ENCODE measurements around the gene EPB41L5.
"Not testable (repeated sequence)": the region's sequence is repeated elsewhere in the genome, so short reads cannot be mapped to it uniquely, and the experiment has no call there.

Gene EPB41L5

DNA sequence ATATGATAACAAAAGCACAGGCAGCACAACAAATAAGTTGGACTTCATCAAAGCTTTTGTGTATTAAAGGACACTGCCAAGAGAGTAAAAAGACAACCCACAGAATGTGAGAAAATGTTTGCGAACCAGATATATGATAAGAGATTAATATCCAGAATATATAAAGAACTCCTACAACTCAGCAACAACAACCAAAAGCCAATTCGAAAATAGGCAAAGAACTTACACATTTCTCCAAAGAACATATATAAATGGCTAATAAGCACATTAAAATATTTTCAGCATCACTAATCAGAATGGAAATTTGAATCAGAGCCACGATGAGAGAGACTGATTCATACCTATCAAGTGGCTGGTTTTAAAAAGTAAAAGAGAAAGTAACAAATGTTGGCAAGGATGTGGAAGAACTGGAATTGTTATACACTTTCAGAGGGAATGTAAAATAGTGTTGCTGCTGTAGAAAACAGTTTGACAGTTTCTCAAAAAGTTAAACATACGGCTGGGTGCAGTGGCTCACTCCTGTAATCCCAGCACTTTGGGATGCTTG, 25.2 kb downstream of the EPB41L5 start:
- H3K4me2 ChIP-seq (ENCODE audit: low read length): no peak overlapping the region
- no peak overlapping the region for H2AFZ ChIP-seq (ENCODE audit: low read length)
- H3K79me2 ChIP-seq (ENCODE audit: insufficient read depth, low read length): no peaks in the 10 kb centered on the region; the same call in 1 of the 2 replicates
- peaks cover 13% of the 10 kb centered on the region; the same call in 1 of the 2 replicates for H3K36me3 ChIP-seq (ENCODE audit: insufficient read depth, low read length)
- no peaks in the 10 kb centered on the region for H3K27me3 ChIP-seq (ENCODE audit: insufficient read depth, low read length)
- H3K4me1 ChIP-seq (ENCODE audit: insufficient read depth, low read length, severe bottlenecking): no peaks in the 10 kb centered on the region
- H3K9ac ChIP-seq (ENCODE audit: low read length): no peak overlapping the region
- no peak for TF ChIP-seq EZH2 (IDR thresholded peaks at IDR 0.05; ENCODE audit: borderline replicate concordance, low read length)
- TF ChIP-seq, protein P1, sequence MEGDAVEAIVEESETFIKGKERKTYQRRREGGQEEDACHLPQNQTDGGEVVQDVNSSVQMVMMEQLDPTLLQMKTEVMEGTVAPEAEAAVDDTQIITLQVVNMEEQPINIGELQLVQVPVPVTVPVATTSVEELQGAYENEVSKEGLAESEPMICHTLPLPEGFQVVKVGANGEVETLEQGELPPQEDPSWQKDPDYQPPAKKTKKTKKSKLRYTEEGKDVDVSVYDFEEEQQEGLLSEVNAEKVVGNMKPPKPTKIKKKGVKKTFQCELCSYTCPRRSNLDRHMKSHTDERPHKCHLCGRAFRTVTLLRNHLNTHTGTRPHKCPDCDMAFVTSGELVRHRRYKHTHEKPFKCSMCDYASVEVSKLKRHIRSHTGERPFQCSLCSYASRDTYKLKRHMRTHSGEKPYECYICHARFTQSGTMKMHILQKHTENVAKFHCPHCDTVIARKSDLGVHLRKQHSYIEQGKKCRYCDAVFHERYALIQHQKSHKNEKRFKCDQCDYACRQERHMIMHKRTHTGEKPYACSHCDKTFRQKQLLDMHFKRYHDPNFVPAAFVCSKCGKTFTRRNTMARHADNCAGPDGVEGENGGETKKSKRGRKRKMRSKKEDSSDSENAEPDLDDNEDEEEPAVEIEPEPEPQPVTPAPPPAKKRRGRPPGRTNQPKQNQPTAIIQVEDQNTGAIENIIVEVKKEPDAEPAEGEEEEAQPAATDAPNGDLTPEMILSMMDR (IDR thresholded peaks at IDR 0.05; ENCODE audit: low read length): no peak
- H3K27ac ChIP-seq (ENCODE audit: low read depth, low read length, poor library complexity, severe bottlenecking): no peak overlapping the region
- no peaks in the 10 kb centered on the region for H3K9me3 ChIP-seq (ENCODE audit: low read length)
- H3K4me3 ChIP-seq (ENCODE audit: low read depth, low read length, poor library complexity, severe bottlenecking): no peak overlapping the region
- H3F3A ChIP-seq (ENCODE audit: insufficient read depth, low read length): no peaks in the 10 kb centered on the region
- H3K9me2 ChIP-seq (ENCODE audit: low read depth, low read length): no peaks in the 10 kb centered on the region
- H4K20me1 ChIP-seq (ENCODE audit: insufficient read depth, low read length): no peaks in the 10 kb centered on the region

DNA sequence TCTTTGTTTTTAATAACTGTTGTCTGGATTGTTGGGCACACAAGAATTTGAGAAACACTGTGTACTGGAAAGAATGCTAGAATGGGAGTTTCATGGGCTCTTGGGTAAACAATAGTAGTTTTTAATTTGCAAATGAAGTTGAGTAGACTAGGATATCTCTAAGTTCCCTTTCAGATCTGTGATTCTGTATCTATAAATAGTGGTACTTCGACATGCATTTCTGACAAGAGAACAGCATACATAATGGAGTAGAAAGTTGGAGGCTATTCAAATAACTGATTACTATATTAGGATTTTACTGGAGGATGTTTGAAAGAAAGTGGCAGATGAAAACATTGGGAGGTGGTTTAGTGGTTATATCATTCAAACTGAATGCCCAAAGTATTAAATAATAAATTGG, 29.5 kb downstream of the EPB41L5 start:
- no peaks in the 10 kb centered on the region for H3K9me3 ChIP-seq (ENCODE audit: low read length)
- no peak overlapping the region for H3K27ac ChIP-seq (ENCODE audit: low read depth, low read length, poor library complexity, severe bottlenecking)
- no peak overlapping the region for H3K4me3 ChIP-seq (ENCODE audit: low read depth, low read length, poor library complexity, severe bottlenecking)
- no peak overlapping the region for H3K4me2 ChIP-seq (ENCODE audit: low read length)
- no peak overlapping the region for H2AFZ ChIP-seq (ENCODE audit: low read length)
- no peaks in the 10 kb centered on the region; the same call in 1 of the 2 replicates for H3K79me2 ChIP-seq (ENCODE audit: insufficient read depth, low read length)
- TF ChIP-seq, protein P1 (IDR thresholded peaks at IDR 0.05; ENCODE audit: low read length): no peak
- no peak for TF ChIP-seq EZH2 (IDR thresholded peaks at IDR 0.05; ENCODE audit: borderline replicate concordance, low read length)
- H3K36me3 ChIP-seq (ENCODE audit: insufficient read depth, low read length): peaks cover 39% of the 10 kb centered on the region
- H3K4me1 ChIP-seq (ENCODE audit: insufficient read depth, low read length, severe bottlenecking): no peaks in the 10 kb centered on the region
- no peak overlapping the region for H3K9ac ChIP-seq (ENCODE audit: low read length)
- H3K27me3 ChIP-seq (ENCODE audit: insufficient read depth, low read length): no peaks in the 10 kb centered on the region
- H4K20me1 ChIP-seq (ENCODE audit: insufficient read depth, low read length): no peaks in the 10 kb centered on the region
- no peaks in the 10 kb centered on the region for H3F3A ChIP-seq (ENCODE audit: insufficient read depth, low read length)
- no peaks in the 10 kb centered on the region for H3K9me2 ChIP-seq (ENCODE audit: low read depth, low read length)

DNA sequence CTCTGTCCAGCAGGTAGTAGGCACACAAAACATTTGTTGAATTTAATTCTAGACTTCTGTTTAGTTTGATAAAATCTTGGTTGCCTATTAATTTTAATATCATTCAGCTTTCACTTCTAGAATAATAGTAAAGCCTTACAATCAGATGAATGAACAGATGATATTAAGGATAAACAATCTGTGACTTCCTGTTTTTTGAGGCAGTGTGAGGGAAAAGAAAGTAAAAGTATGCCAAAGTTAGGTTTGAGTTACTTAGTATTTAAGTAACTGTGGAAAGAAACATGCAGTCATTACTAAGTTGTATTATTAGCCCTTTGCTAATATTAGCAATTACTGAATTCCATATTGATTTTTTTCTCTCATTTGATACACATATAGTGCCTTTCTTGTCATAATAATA, 31.5 kb downstream of the EPB41L5 start:
- H3K27ac ChIP-seq (ENCODE audit: low read depth, low read length, poor library complexity, severe bottlenecking): no peak overlapping the region
- H3K79me2 ChIP-seq (ENCODE audit: insufficient read depth, low read length): no peaks in the 10 kb centered on the region
- H2AFZ ChIP-seq (ENCODE audit: low read length): no peak overlapping the region
- H4K20me1 ChIP-seq (ENCODE audit: insufficient read depth, low read length): no peaks in the 10 kb centered on the region
- TF ChIP-seq, protein P1 (IDR thresholded peaks at IDR 0.05; ENCODE audit: low read length): no peak
- no peak for TF ChIP-seq EZH2 (IDR thresholded peaks at IDR 0.05; ENCODE audit: borderline replicate concordance, low read length)
- H3K4me1 ChIP-seq (ENCODE audit: insufficient read depth, low read length, severe bottlenecking): no peaks in the 10 kb centered on the region
- H3K4me3 ChIP-seq (ENCODE audit: low read depth, low read length, poor library complexity, severe bottlenecking): no peak overlapping the region
- H3K36me3 ChIP-seq (ENCODE audit: insufficient read depth, low read length): peaks cover 39% of the 10 kb centered on the region
- no peak overlapping the region for H3K9ac ChIP-seq (ENCODE audit: low read length)
- no peaks in the 10 kb centered on the region for H3K27me3 ChIP-seq (ENCODE audit: insufficient read depth, low read length)
- H3K4me2 ChIP-seq (ENCODE audit: low read length): no peak overlapping the region
- no peaks in the 10 kb centered on the region for H3K9me3 ChIP-seq (ENCODE audit: low read length)
- H3K9me2 ChIP-seq (ENCODE audit: low read depth, low read length): no peaks in the 10 kb centered on the region
- H3F3A ChIP-seq (ENCODE audit: insufficient read depth, low read length): no peaks in the 10 kb centered on the region

DNA sequence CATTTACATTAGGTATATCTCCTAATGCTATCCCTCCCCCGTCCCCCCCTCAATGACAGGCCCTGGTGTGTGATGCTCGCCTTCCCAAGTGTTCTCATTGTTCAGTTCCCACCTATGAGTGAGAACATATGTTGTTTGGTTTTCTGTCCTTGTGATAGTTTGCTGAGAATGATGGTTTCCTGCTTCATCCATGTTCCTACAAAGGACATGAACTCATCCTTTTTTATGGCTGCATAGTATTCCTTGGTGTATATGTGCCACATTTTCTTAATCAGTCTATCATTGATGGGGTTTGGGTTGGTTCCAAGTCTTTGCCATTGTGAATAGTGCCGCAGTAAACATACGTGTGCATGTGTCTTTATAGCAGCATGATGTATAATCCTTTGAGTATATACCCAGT, 32.9 kb downstream of the EPB41L5 start:
- not testable (repeated sequence) for H3K9me2 ChIP-seq (ENCODE audit: low read depth, low read length); H3F3A ChIP-seq (ENCODE audit: insufficient read depth, low read length); H2AFZ ChIP-seq (ENCODE audit: low read length); H3K27me3 ChIP-seq (ENCODE audit: insufficient read depth, low read length); H3K4me2 ChIP-seq (ENCODE audit: low read length); H3K27ac ChIP-seq (ENCODE audit: low read depth, low read length, poor library complexity, severe bottlenecking); H3K4me3 ChIP-seq (ENCODE audit: low read depth, low read length, poor library complexity, severe bottlenecking); H4K20me1 ChIP-seq (ENCODE audit: insufficient read depth, low read length); H3K79me2 ChIP-seq (ENCODE audit: insufficient read depth, low read length); H3K9me3 ChIP-seq (ENCODE audit: low read length); H3K4me1 ChIP-seq (ENCODE audit: insufficient read depth, low read length, severe bottlenecking); H3K9ac ChIP-seq (ENCODE audit: low read length)
- peaks cover 39% of the 10 kb centered on the region for H3K36me3 ChIP-seq (ENCODE audit: insufficient read depth, low read length)

DNA sequence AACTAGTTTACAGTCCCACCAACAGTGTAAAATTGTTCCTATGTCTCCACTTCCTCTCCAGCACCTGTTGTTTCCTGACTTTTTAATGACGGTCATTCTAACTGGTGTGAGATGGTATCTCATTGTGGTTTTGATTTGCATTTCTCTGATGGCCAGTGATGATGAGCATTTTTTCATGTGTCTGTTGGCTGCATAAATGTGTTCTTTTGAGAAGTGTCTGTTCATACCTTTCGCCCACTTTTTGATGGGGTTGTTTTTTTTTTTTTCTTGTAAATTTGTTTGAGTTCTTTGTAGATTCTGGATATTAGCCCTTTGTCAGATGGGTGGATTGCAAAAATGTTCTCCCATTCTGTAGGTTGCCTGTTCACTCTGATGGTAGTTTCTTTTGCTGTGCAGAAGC, 33.4 kb downstream of the EPB41L5 start:
- H3K4me1 ChIP-seq (ENCODE audit: insufficient read depth, low read length, severe bottlenecking); H3K9me2 ChIP-seq (ENCODE audit: low read depth, low read length); H3K4me2 ChIP-seq (ENCODE audit: low read length); H2AFZ ChIP-seq (ENCODE audit: low read length); H3K27me3 ChIP-seq (ENCODE audit: insufficient read depth, low read length); H3K4me3 ChIP-seq (ENCODE audit: low read depth, low read length, poor library complexity, severe bottlenecking); H3K9me3 ChIP-seq (ENCODE audit: low read length); H3K79me2 ChIP-seq (ENCODE audit: insufficient read depth, low read length); H3K9ac ChIP-seq (ENCODE audit: low read length); H3K27ac ChIP-seq (ENCODE audit: low read depth, low read length, poor library complexity, severe bottlenecking); H4K20me1 ChIP-seq (ENCODE audit: insufficient read depth, low read length); H3F3A ChIP-seq (ENCODE audit: insufficient read depth, low read length): not testable (repeated sequence)
- H3K36me3 ChIP-seq (ENCODE audit: insufficient read depth, low read length): peaks cover 39% of the 10 kb centered on the region
